ENCODE results near the gene TMSB10. TPM values are rescaled to one million over a fixed set of nuclear protein-coding genes. Genes with fewer than 3 reads are reported as not detected.

TMSB10 gene
- total RNA-seq, 2 experiments from 2014 or later: 4,217 to 4,653 TPM

DNA sequence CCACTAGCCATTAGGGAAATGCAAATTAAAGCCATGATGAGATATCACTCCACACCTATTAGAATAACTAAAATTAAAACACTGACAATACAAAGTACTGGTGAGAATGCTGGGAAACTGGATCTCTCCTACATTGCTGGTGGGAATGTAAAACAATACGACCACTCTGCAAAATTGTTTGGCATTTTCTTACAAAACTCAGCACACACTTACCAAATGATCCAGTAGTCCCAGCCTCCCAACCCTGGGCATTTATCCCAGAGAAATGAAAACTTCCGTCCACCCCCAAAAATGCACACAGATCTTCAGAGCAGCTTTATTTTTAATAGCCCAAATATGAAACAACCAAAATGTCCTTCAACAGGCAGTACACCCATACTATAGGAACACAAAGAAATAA, 8.9 kb upstream of the TMSB10 start:
- DNase-seq (no peak), ATAC-seq (ENCODE audit: low read depth) (no peak)
- POLR2A ChIA-PET: interaction anchor here (2.8 to 12.3 kb wide), 2 partner anchors 11 to 12 kb away, joined by 36 to 404 read pairs; partner anchors contain the start of gene TRABD2A
- Mint-ChIP-seq H3K27ac (peak overlapping the region; percentile 1), H3K9me3 (no peaks in the 10 kb centered on the region), H3K4me1 (peaks cover 57% of the 10 kb centered on the region), H3K4me3 (no peak overlapping the region), H3K36me3 (peaks cover 6% of the 10 kb centered on the region), H3K27me3 (no peaks in the 10 kb centered on the region)

DNA sequence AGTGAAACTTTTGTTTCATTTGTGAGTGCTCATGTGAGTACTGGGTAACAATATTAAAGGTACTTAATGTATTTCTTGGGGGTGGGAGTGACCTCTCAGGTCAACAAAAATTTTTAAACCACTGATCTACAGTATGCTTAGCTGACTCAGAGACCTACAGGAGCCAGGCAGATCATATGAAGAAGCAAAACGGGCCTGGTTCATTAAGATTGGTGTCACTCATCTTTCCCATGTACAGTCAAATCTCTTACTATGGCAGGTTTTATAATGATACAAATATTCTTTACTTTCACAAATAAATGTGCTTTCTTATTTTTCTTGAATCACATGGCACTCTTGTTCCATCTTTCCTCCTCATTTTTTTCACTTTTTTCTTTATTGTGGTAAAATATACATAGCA, 7.7 kb upstream of the TMSB10 start:
- DNase-seq (no peak), ATAC-seq (ENCODE audit: low read depth) (no peak)
- Mint-ChIP-seq H3K4me3 (peak overlapping the region; percentile 35), H3K36me3 (peaks cover 11% of the 10 kb centered on the region), H3K27me3 (no peaks in the 10 kb centered on the region), H3K27ac (peak overlapping the region; percentile 96), H3K9me3 (no peaks in the 10 kb centered on the region), H3K4me1 (peaks cover 63% of the 10 kb centered on the region)
- POLR2A ChIA-PET: interaction anchor here (1.0 to 12.3 kb wide), 12 partner anchors 9 to 1298 kb away, joined by 3 to 404 read pairs (median 5); partner anchors contain the start of genes IMMT, KCMF1, TGOLN2 and TRABD2A

DNA sequence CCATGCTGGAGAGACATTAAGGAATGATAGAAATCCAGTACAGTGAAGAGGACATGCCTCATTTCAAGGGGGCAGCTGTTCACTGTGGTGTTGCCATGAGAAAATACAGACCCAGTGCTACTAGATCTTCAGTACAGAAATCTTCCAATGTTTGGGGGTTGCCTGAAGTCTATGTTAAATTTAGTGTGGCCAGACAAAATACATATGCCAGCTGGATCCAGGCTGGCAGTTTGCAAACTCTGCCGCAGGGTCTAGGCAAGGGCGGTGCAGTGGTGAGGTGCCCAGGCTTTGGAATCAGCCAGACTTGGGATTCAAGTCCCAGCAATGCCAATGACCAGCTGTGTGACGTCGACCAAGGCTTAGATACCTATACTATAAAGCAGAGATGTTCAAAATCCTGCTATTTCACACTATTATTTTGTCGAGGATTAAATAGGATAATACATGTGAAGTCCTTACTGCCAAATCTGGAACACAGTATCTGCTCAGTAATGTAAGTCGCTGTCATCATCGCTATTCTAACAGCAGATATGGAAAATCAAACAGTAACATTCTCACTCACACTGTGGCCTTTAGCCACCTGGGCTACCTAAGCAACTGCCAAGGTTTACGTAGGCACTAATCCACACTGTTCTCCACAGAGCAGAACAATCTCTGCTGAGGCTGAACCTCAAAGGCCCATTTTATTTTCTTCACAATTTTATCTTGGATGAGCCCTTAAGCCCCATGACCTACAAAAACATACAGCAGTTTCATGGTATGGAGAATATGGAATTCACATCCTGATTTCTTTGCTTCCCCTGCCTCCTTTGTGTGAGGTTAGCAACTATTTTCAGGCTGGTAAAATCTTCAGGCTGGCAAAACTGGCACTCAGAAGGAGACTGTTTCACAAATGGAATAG, 5.9 kb upstream of the TMSB10 start:
- Mint-ChIP-seq H3K9me3 (no peaks in the 10 kb centered on the region), H3K27ac (peak overlapping the region; percentile 96), H3K4me1 (peaks cover 71% of the 10 kb centered on the region), H3K4me3 (no peak overlapping the region), H3K27me3 (no peaks in the 10 kb centered on the region), H3K36me3 (peaks cover 15% of the 10 kb centered on the region)
- no peak for DNase-seq
- POLR2A ChIA-PET: interaction anchor here (1.6 to 12.3 kb wide), 2 partner anchors 15 to 40 kb away, joined by 8 to 404 read pairs; partner anchors contain the start of gene TRABD2A
- ATAC-seq (ENCODE audit: low read depth): no peak

DNA sequence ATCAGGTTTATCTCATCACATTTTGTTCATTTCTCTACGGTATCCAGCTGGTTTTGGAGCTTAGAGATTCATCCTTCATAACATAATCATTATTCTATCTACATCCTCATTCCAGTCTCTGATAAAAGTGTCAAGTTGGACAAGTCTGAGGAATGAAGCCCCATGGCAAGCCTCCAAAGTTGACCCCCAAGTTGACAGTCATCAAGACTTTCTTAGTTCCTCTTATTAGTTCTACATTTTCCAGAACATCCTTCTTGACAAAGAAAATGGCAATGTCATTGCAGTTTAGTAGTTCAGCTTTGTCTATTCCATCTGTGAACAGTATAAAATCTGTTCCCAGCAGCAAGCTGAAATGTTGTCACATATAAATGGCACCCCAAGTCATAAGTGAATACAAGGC, 4.5 kb upstream of the TMSB10 start:
- peaks cover 66% of the 10 kb centered on the region for H3K4me1 Mint-ChIP-seq
- DNase-seq: no peak
- no peak overlapping the region for H3K27ac Mint-ChIP-seq

DNA sequence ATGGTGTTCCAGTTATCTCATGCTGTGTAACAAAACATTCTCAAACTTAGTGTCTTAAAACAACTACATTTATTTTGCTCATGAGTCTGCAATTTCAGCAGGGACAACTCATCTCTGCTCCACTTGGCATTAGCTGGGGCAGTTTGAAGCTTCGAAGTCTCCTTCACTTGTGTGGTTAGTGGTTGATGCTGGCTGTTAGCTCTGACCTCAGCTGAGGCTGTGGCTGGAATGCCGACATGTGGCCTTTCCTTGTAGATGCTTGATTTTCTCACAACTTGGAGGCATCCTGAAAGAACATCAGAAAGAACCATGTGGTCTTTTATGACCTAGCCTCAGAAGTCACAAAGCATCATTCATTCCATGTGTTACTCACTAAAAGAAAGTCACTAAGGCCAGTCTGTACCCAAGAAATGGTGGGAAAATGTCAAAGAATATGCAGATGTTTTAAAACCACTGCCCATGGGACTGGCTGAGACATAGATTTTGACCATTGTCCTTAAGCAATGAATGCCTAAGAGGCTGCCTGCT, 3.8 kb upstream of the TMSB10 start:
- Mint-ChIP-seq H3K36me3 (peaks cover 24% of the 10 kb centered on the region), H3K27me3 (no peaks in the 10 kb centered on the region), H3K9me3 (no peaks in the 10 kb centered on the region), H3K27ac (peak overlapping the region; percentile 58), H3K4me1 (peaks cover 62% of the 10 kb centered on the region), H3K4me3 (no peak overlapping the region)
- ATAC-seq (ENCODE audit: low read depth) (no peak), DNase-seq (no peak)
- POLR2A ChIA-PET: interaction anchor here (0.6 to 12.3 kb wide), 2 partner anchors 17 to 22 kb away, joined by 3 to 404 read pairs; partner anchors contain the start of gene TRABD2A

More for the DNA sequence above, 4.5 kb upstream of the TMSB10 start:
- ATAC-seq (ENCODE audit: low read depth): no peak
- Mint-ChIP-seq H3K9me3 (no peaks in the 10 kb centered on the region), H3K4me3 (no peak overlapping the region), H3K27me3 (no peaks in the 10 kb centered on the region), H3K36me3 (peaks cover 17% of the 10 kb centered on the region)
- POLR2A ChIA-PET: interaction anchor here (12.3 kb wide), 1 partner anchor 17 kb away, joined by 404 read pairs; the partner anchor contains the start of gene TRABD2A

DNA sequence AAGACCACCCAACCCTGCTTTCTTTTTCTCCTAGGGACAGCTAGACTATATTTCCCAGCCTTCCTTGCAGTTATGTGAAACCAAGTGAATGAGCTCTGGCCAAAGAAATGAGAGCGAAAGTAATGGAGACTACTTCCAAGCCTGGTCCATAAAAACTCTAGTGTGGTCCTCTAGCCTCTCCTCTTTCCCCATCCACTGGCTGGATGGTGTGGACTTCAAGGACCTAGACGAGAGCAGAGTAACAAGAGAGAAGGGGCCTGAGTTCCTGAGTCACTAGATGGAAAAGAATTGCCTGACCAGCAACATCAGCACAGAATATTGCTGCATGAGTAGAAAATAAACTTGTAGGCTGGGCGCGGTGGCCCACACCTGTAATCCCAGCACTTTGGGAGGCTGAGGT, 2.9 kb upstream of the TMSB10 start:
- no peak overlapping the region for H3K4me3 Mint-ChIP-seq
- no peaks in the 10 kb centered on the region for H3K9me3 Mint-ChIP-seq
- POLR2A ChIA-PET: interaction anchor here (12.3 kb wide), 1 partner anchor 18 kb away, joined by 404 read pairs; the partner anchor contains the start of gene TRABD2A
- ATAC-seq (ENCODE audit: low read depth) (no peak), DNase-seq (no peak)
- peaks cover 32% of the 10 kb centered on the region for H3K36me3 Mint-ChIP-seq
- H3K27ac Mint-ChIP-seq: peak overlapping the region; percentile 34
- peaks cover 63% of the 10 kb centered on the region for H3K4me1 Mint-ChIP-seq
- no peaks in the 10 kb centered on the region for H3K27me3 Mint-ChIP-seq

DNA sequence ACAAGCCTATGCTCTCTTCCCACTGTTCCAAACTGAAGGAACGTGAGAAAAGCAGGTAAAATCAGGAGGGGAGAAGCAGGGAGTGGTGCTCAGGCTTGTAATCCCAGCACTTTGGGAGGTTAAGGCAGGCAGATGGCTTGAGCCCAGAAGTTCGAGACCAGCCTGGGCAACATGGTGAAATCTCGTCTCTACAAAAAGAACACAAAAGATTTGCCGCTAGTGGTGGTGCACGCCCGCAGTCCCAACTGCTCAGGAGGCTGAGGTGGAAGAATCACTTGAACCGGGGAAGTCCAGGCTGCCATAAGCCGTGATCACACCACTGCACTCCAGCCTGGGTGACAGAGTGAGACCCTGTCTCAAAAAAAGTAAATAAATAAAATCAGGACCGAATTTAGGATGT, 1.3 kb upstream of the TMSB10 start:
- H3K36me3 Mint-ChIP-seq: peaks cover 39% of the 10 kb centered on the region
- no peak for DNase-seq
- peak overlapping the region; percentile 91 for H3K27ac Mint-ChIP-seq
- H3K9me3 Mint-ChIP-seq: peaks cover 2% of the 10 kb centered on the region
- POLR2A ChIA-PET: interaction anchor here (0.8 to 12.3 kb wide), 8 partner anchors 10 to 54 kb away, joined by 3 to 404 read pairs (median 51); partner anchors contain the start of gene TRABD2A
- ATAC-seq (ENCODE audit: low read depth): no peak
- H3K27me3 Mint-ChIP-seq: no peaks in the 10 kb centered on the region
- H3K4me3 Mint-ChIP-seq: peak overlapping the region; percentile 98
- H3K4me1 Mint-ChIP-seq: peaks cover 63% of the 10 kb centered on the region

DNA sequence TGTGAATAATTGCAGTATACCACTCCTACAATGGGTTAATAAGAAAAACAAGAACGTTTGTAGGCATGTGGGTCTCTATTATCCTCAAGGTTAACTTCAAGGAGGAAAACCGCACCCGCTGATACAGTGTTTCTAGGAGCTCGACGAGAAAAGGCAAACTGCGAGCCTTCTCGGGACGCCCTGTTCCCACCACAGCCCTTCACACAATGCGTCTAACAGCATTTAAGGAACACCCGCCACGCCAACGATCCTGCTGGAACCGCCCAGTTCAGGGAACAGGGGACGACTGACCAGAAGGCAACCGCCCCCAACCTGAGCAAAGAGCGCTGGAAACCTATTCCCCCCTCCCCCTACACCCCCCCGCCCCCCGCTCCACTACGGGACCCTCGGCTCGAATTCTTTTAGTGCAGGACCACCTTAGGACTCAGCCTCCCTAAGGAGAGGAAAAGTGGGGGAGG, 710 bp upstream of the TMSB10 start:
- peaks cover 45% of the 10 kb centered on the region for H3K36me3 Mint-ChIP-seq
- DNase-seq (peak; percentile 60), ATAC-seq (ENCODE audit: low read depth) (no peak)
- peaks cover 66% of the 10 kb centered on the region for H3K4me1 Mint-ChIP-seq
- POLR2A ChIA-PET: interaction anchor here (0.8 to 12.3 kb wide), 14 partner anchors 10 to 163 kb away, joined by 3 to 404 read pairs (median 8); partner anchors contain the start of gene TRABD2A
- H3K27me3 Mint-ChIP-seq: no peaks in the 10 kb centered on the region
- H3K27ac Mint-ChIP-seq: peak overlapping the region; percentile 91
- peak overlapping the region; percentile 98 for H3K4me3 Mint-ChIP-seq
- peaks cover 8% of the 10 kb centered on the region for H3K9me3 Mint-ChIP-seq

DNA sequence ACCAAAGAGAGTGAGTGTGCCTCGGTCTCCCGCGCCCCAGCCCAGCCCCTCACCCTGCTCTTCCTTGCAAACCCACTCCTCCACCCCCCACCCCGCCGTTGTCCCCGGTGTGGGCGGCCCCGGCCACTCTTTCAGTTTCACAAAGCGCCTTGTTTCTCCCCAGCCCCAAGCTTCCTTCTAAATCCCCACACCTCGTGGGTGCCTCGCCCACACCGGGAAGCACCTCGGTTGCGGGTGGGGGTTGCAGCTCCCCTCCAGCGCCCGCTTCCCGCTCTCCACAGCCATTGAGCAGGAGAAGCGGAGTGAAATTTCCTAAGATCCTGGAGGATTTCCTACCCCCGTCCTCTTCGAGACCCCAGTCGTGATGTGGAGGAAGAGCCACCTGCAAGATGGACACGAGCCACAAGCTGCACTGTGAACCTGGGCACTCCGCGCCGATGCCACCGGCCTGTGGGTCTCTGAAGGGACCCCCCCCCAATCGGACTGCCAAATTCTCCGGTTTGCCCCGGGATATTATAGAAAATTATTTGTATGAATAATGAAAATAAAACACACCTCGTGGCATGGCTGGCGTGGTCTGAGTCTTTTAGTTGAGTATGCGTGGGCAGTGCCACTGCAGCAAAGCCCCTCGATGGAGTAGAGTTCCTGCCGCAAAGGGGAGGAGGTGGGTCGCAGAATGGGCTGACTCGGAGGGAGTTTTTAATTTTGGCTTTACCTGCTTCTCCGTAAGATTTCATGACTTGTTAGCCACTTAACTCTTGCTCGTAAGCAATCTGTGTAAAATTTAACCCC, 848 bp downstream of the TMSB10 start:
- Mint-ChIP-seq H3K4me1 (peaks cover 68% of the 10 kb centered on the region), H3K27me3 (no peaks in the 10 kb centered on the region), H3K36me3 (peaks cover 49% of the 10 kb centered on the region), H3K27ac (peak overlapping the region; percentile 94), H3K4me3 (peak overlapping the region; percentile 98), H3K9me3 (peaks cover 12% of the 10 kb centered on the region)
- POLR2A ChIA-PET: interaction anchor here (0.8 to 12.3 kb wide), 17 partner anchors 9 to 447 kb away, joined by 3 to 404 read pairs (median 16); partner anchors contain the start of genes KCMF1, SUCLG1 and TRABD2A
- ATAC-seq (ENCODE audit: low read depth) (peak; percentile 2), DNase-seq (peak; percentile 70)

DNA sequence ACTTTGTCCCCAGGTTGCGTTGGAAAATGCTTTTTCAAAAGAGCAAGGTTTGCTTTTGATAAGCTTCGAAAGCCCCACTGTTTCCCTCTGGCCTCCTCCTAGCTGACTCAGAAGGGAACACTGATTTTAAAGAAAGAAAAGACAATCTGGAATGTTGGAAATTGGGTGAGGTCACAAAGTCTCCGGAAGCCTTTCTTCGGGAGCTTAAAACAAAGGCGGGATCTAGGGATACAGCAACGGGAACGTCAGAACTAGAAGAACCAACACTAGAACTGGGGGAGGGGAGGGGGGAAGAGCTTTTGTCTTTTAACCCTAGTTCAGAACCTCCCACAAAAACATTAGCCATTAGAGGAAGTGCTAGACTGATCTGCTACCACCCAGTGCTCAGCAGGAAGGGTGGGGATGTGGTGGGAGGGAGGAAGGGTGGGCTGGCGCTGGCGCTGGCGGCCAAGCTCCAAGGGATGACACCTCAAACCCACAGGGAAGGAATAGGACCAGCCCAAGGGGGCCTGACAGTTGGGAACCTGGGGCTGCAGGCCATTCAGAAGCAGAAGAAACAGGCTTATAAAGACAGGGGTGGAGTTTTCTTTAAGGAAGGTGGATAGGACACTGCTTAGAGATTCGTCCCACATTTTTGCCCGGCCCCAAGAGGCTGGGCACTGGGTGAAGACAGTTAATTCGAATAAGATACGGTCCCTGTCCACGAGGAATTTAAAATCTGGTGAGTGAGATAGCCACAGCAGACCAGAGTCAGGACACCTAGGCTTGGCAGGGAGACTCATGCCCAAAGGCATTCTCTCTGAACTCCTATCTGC, 1.7 kb downstream of the TMSB10 start:
- DNase-seq: peak; percentile 73
- Mint-ChIP-seq H3K36me3 (peaks cover 45% of the 10 kb centered on the region), H3K9me3 (peaks cover 12% of the 10 kb centered on the region), H3K27ac (peak overlapping the region; percentile 94), H3K27me3 (no peaks in the 10 kb centered on the region), H3K4me3 (peak overlapping the region; percentile 98), H3K4me1 (peaks cover 66% of the 10 kb centered on the region)
- ATAC-seq (ENCODE audit: low read depth): peak; percentile 51
- POLR2A ChIA-PET: interaction anchor here (1.3 to 12.3 kb wide), 12 partner anchors 10 to 448 kb away, joined by 3 to 404 read pairs (median 28); partner anchors contain the start of genes KCMF1, SUCLG1 and TRABD2A

DNA sequence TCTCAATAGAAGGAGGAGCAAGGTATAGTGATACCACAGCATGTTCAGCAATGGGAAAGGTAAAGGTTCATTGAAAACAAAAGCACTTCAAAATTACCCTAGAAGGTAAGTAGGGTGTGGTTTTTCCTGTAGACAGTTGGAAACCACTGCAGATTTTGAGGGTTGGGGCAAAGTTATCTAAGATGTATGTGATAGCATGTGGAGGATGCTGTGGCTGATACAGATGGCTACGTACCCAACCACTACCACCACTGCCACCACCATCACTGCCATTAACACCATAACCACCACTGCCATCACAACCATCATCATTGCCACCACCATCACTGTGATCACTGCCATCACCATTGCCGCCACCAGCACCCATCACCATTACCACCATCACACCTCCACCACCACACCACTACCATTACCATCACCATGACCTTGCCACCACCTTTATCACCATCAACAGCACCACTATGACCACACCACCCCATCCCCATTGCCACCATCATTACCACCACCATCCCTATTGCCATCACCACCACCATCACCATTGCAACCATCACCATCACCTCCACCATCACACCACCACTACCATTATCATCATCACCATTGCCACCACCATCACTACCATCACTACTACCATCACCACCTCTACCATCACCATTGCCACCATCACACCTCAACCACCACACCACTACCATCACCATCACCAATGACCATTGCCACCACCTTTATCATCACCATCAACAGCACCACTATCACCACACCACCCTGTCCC, 3.7 kb downstream of the TMSB10 start:
- DNase-seq (peak; percentile 68), ATAC-seq (ENCODE audit: low read depth) (peak; percentile 27)
- POLR2A ChIA-PET: interaction anchor here (1.1 to 12.3 kb wide), 7 partner anchors 10 to 66 kb away, joined by 3 to 404 read pairs (median 51); partner anchors contain the start of gene TRABD2A
- Mint-ChIP-seq H3K4me3 (peak overlapping the region; percentile 98), H3K9me3 (peaks cover 12% of the 10 kb centered on the region), H3K27me3 (no peaks in the 10 kb centered on the region), H3K36me3 (peaks cover 40% of the 10 kb centered on the region), H3K4me1 (peaks cover 49% of the 10 kb centered on the region), H3K27ac (peak overlapping the region; percentile 94)

Measured in activated naive CD8-positive, alpha-beta T cell treated with anti-CD3 and anti-CD28 coated beads, Interleukin-2, amount 10 ng/mL, durations not matched to agents 7 days and 5 days (primary cell).